Adrenal gland (tissue), 12 donors: ENCODE results near the gene HBA1. TPM values are rescaled to one million over a fixed set of nuclear protein-coding genes. Genes with fewer than 3 reads are reported as not detected.

ENCODE experiments used
- DNase-seq, 7 donors: peaks; one replicate each; pipeline ENCODE4 v3.0.0-alpha.2; 2019 to 2020
- H3K27ac ChIP-seq, 5 donors: fragments of 200-600 bp; sonication (generic) in 4 of 5; 1 replicate in 3 of 5; 2 replicates in 2 of 5; pipeline versions ENCODE4 v1.5.1 to v1.8.0; 2016 to 2020; ENCODE audit warnings: mild to moderate bottlenecking in 1 of 5
- H3K27me3 ChIP-seq: fragments of 200-600 bp; 2 replicates; pipeline ENCODE4 v1.8.0; 2021
- H3K36me3 ChIP-seq, 2 donors: fragments of 200-600 bp; replicated peaks in 1 of 2; 1 replicate in 1 of 2; 2 replicates in 1 of 2; pipeline versions ENCODE4 v1.5.1 to v1.8.0; 2018 to 2022
- H3K4me1 ChIP-seq, 2 donors: fragments of 200-600 bp; replicated peaks in 1 of 2; 1 replicate in 1 of 2; 2 replicates in 1 of 2; pipeline versions ENCODE4 v1.5.1 to v1.8.0; 2018 to 2021
- H3K4me3 ChIP-seq, 4 donors: fragments of 200-600 bp; sonication (generic) in 3 of 4; one replicate each; pipeline ENCODE4 v1.5.1; 2016 to 2018
- H3K9me3 ChIP-seq, 3 donors: fragments of 200-600 bp; sonication (generic) in 1 of 3; replicated peaks in 1 of 3; 1 replicate in 2 of 3; 2 replicates in 1 of 3; pipeline versions ENCODE4 v1.5.1 to v1.8.0; 2016 to 2021
- POLR2A ChIP-seq, 2 donors: fragments of 450-650 bp; IDR thresholded peaks; one replicate each; pipeline ENCODE4 v1.6.1; 2017; ENCODE audit warnings: antibody characterized with exemption in 2 of 2, mild to moderate bottlenecking in 2 of 2, moderate library complexity in 1 of 2
- WGBS, 4 donors: extraction: QIAGEN DNeasy Blood & Tissue Kit in 2 of 4; methylation state at CpG; one replicate each; pipeline versions ENCODE4 v1.1.5 to v1.1.7; 2013 to 2017; 5-methylcytosine and 5-hydroxymethylcytosine counted together
- intact Hi-C, 2 donors: fragments of 100-400 bp; cut with DNase I; formaldehyde crosslinking; loops; one replicate each; pipeline versions ENCODE4 v1.14.1 to v1.15.0; 2022 to 2023
- polyA plus RNA-seq, 3 donors: library from polyadenylated mRNA; stranded (reverse); fragments of 200-250 nt in 2 of 3; fragments of 350-450 nt in 1 of 3; fragmentation: Illumina TruSeq in 1 of 3; extraction: RNeasy Lipid Tissue Mini Kit (QIAGEN cat#74804) in 1 of 3; gene quantifications; one replicate each; pipeline ENCODE4 v1.2.3, GENCODE V29; 2013 to 2014
- small RNA-seq, 2 donors: library from RNA; depleted of rRNA; stranded (forward); fragments of <200 nt; gene quantifications; one replicate each; pipeline ENCODE3, GENCODE V24; 2016
- total RNA-seq, 9 donors: library from RNA; depleted of rRNA in 4 of 9; stranded (reverse); fragments of >200 nt in 4 of 9; fragments of 120-200 nt in 1 of 9; fragmentation: NEBNext Ultra II Directional in 1 of 9; extraction: Animal tissue kit (Norgen Biotek cat#: 25700) in 1 of 9; gene quantifications; one replicate each; pipeline versions ENCODE4 v1.1.0 to v1.2.4, GENCODE V29; 2013 to 2023
- TF ChIP-seq, protein P1 (sequence below), 6 experiments: fragments of 450-650 bp in 4 of 6; fragments of 200-600 bp in 2 of 6; sonication (generic) in 1 of 6; IDR thresholded peaks; 1 replicate in 5 of 6; 2 replicates in 1 of 6; pipeline versions ENCODE4 v1.5.1 to v1.8.0; 2016 to 2021; ENCODE audit warnings: antibody characterized with exemption in 6 of 6, mild to moderate bottlenecking in 2 of 6, moderate library complexity in 1 of 6
- donor health status: healthy with polysubstance abuse.
- donor health status: Bipolar disorder and iron deficiency.
- donor health status: DM: yes; HTN: yes; CAD: no.
- donor health status: DM: no; HTN: no; CAD: no.
- donor health status: DM: no; HTN: no; CAD: no.
- donor health status: DM: yes; HTN: yes; CAD: no.

HBA1 gene
- total and polyA plus RNA-seq, 12 donors: 12.7 to 742 (median 25.2) TPM; not detected in 4

DNA sequence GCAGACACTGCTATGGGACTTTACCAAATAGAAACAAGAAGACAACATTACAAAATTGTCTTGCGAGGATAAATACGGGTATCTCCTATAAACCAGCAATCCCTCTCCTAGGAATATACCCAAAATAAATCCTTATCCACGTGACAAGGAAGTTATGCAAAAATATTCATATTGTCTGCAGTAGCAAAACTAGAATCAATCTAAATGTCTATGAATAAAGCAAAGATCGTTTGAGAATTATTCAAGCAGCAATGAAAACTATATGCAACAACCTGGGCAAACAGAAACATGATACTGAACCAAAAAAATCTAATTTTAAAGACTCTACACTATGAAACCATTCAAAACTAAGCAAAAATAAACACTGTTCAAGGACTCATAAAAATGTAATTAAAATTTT, 43.5 kb downstream of the HBA1 start:
- no peak overlapping the region for H3K27ac ChIP-seq
- no peak for TF ChIP-seq POLR2A (IDR thresholded peaks at IDR 0.05)
- TF ChIP-seq, protein P1, sequence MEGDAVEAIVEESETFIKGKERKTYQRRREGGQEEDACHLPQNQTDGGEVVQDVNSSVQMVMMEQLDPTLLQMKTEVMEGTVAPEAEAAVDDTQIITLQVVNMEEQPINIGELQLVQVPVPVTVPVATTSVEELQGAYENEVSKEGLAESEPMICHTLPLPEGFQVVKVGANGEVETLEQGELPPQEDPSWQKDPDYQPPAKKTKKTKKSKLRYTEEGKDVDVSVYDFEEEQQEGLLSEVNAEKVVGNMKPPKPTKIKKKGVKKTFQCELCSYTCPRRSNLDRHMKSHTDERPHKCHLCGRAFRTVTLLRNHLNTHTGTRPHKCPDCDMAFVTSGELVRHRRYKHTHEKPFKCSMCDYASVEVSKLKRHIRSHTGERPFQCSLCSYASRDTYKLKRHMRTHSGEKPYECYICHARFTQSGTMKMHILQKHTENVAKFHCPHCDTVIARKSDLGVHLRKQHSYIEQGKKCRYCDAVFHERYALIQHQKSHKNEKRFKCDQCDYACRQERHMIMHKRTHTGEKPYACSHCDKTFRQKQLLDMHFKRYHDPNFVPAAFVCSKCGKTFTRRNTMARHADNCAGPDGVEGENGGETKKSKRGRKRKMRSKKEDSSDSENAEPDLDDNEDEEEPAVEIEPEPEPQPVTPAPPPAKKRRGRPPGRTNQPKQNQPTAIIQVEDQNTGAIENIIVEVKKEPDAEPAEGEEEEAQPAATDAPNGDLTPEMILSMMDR (IDR thresholded peaks at IDR 0.05): no peak
- no peak for DNase-seq
- H3K4me1 ChIP-seq: peaks cover 0 to 6% of the 10 kb centered on the region in 2 donors
- H3K9me3 ChIP-seq: no peaks in the 10 kb centered on the region
- H3K27me3 ChIP-seq: no peaks in the 10 kb centered on the region
- H3K4me3 ChIP-seq: no peak overlapping the region
- 69 to 82% (median 76%) methylated on average over 4 of the region's 4 CpGs for WGBS, 4 donors
- peaks cover 0 to 94% of the 10 kb centered on the region in 2 donors for H3K36me3 ChIP-seq
- intact Hi-C loops: no loop called here

Small RNA genes within 50 kb of the gene (small RNA-seq; reads per million reads assigned to genes)
- 0 reads per million in 2 donors for gene RF00019

Other genes with a start within 250 kb of the HBA1 start
- gene POLR3K, start 123.1 kb upstream of the HBA1 start, total RNA-seq: 10 to 100 TPM in 4 of 9 donors, 1 to 10 TPM in 5; 3.6 to 21.4 (median 8.9) TPM
- 10 to 100 TPM in 1 of 3 donors, 1 to 10 TPM in 2; 6.1 to 15.1 (median 8.4) TPM for gene POLR3K, start 123.1 kb upstream of the HBA1 start, polyA plus RNA-seq
- 10 to 100 TPM; 22.6 to 50.5 (median 29.6) TPM for gene SNRNP25, start 122.9 kb upstream of the HBA1 start, total RNA-seq
- 10 to 100 TPM; 35.3 to 51.1 (median 40.2) TPM for gene SNRNP25, start 122.9 kb upstream of the HBA1 start, polyA plus RNA-seq
- 10 to 100 TPM in 1 of 9 donors, 1 to 10 TPM in 8; 3.7 to 10.2 (median 6.9) TPM for gene RHBDF1, start 104.0 kb upstream of the HBA1 start, total RNA-seq
- gene RHBDF1, start 104.0 kb upstream of the HBA1 start, polyA plus RNA-seq: 10 to 100 TPM in 2 of 3 donors, 1 to 10 TPM in 1; 2.3 to 55.7 (median 47.1) TPM
- 100 to 1,000 TPM in 4 of 9 donors, 10 to 100 TPM in 5; 60.9 to 207 (median 80.2) TPM for gene MPG, start 98.5 kb upstream of the HBA1 start, total RNA-seq
- 100 to 1,000 TPM in 2 of 3 donors, 1 to 10 TPM in 1; 5.0 to 148 (median 129) TPM for gene MPG, start 98.5 kb upstream of the HBA1 start, polyA plus RNA-seq
- 10 to 100 TPM in 8 of 9 donors, 1 to 10 TPM in 1; 4.6 to 46.2 (median 31.0) TPM for gene NPRL3, start 38.0 kb upstream of the HBA1 start, total RNA-seq
- gene NPRL3, start 38.0 kb upstream of the HBA1 start, polyA plus RNA-seq: 10 to 100 TPM; 22.3 to 45.8 (median 29.1) TPM
- gene HBZ, start 24.0 kb upstream of the HBA1 start, total RNA-seq: 1 to 10 TPM in 2 of 9 donors, under 1 TPM in 1, not detected in 6; 0.61 to 1.3 (median 1.3) TPM
- not detected for gene HBZ, start 24.0 kb upstream of the HBA1 start, polyA plus RNA-seq
- gene HBM, start 10.7 kb upstream of the HBA1 start, total RNA-seq: 10 to 100 TPM in 1 of 9 donors, under 1 TPM in 2, not detected in 6; 0.53 to 30.2 (median 0.61) TPM
- gene HBM, start 10.7 kb upstream of the HBA1 start, polyA plus RNA-seq: not detected
- 1,000 to 10,000 TPM in 1 of 9 donors, 100 to 1,000 TPM in 1, 10 to 100 TPM in 3, 1 to 10 TPM in 3, not detected in 1; 1.9 to 1,723 (median 23.6) TPM for gene HBA2, start 3.8 kb upstream of the HBA1 start, total RNA-seq
- 100 to 1,000 TPM in 1 of 3 donors, 10 to 100 TPM in 1, not detected in 1; 51.7 to 113 TPM for gene HBA2, start 3.8 kb upstream of the HBA1 start, polyA plus RNA-seq
- 1 to 10 TPM in 2 of 9 donors, not detected in 7; 1.9 to 6.0 TPM for gene HBQ1, start 3.8 kb downstream of the HBA1 start, total RNA-seq
- under 1 TPM in 1 of 3 donors, not detected in 2; 0.44 TPM for gene HBQ1, start 3.8 kb downstream of the HBA1 start, polyA plus RNA-seq
- gene LUC7L, start 52.8 kb downstream of the HBA1 start, total RNA-seq: 100 to 1,000 TPM in 2 of 9 donors, 10 to 100 TPM in 7; 19.7 to 128 (median 68.6) TPM
- 100 to 1,000 TPM in 2 of 3 donors, 10 to 100 TPM in 1; 29.0 to 700 (median 372) TPM for gene LUC7L, start 52.8 kb downstream of the HBA1 start, polyA plus RNA-seq
- 100 to 1,000 TPM in 4 of 9 donors, 10 to 100 TPM in 5; 67.5 to 207 (median 99.4) TPM for gene FAM234A, start 58.1 kb downstream of the HBA1 start, total RNA-seq
- gene FAM234A, start 58.1 kb downstream of the HBA1 start, polyA plus RNA-seq: 10 to 100 TPM; 60.2 to 91.5 (median 68.2) TPM
- 10 to 100 TPM in 1 of 9 donors, 1 to 10 TPM in 7, under 1 TPM in 1; 0.83 to 51.1 (median 5.7) TPM for gene RGS11, start 99.3 kb downstream of the HBA1 start, total RNA-seq
- gene RGS11, start 99.3 kb downstream of the HBA1 start, polyA plus RNA-seq: 10 to 100 TPM in 2 of 3 donors, 1 to 10 TPM in 1; 1.4 to 98.6 (median 34.9) TPM
- gene ARHGDIG, start 103.9 kb downstream of the HBA1 start, total RNA-seq: 1 to 10 TPM in 2 of 9 donors, under 1 TPM in 4, not detected in 3; 0.23 to 2.1 (median 0.64) TPM
- gene ARHGDIG, start 103.9 kb downstream of the HBA1 start, polyA plus RNA-seq: 1 to 10 TPM in 2 of 3 donors, under 1 TPM in 1; 0.40 to 3.5 (median 1.3) TPM
- gene PDIA2, start 106.5 kb downstream of the HBA1 start, total RNA-seq: 1 to 10 TPM in 1 of 9 donors, under 1 TPM in 5, not detected in 3; 0.28 to 1.4 (median 0.58) TPM
- 1 to 10 TPM in 2 of 3 donors, not detected in 1; 2.6 to 9.7 TPM for gene PDIA2, start 106.5 kb downstream of the HBA1 start, polyA plus RNA-seq
- gene AXIN1, start 176.0 kb downstream of the HBA1 start, total RNA-seq: 10 to 100 TPM; 10.1 to 22.4 (median 19.7) TPM
- gene AXIN1, start 176.0 kb downstream of the HBA1 start, polyA plus RNA-seq: 10 to 100 TPM in 2 of 3 donors, 1 to 10 TPM in 1; 5.6 to 16.3 (median 13.8) TPM
- 100 to 1,000 TPM in 3 of 9 donors, 10 to 100 TPM in 6; 65.2 to 132 (median 77.1) TPM for gene MRPL28, start 193.9 kb downstream of the HBA1 start, total RNA-seq
- gene MRPL28, start 193.9 kb downstream of the HBA1 start, polyA plus RNA-seq: 100 to 1,000 TPM in 2 of 3 donors, 10 to 100 TPM in 1; 42.9 to 155 (median 123) TPM
- 10 to 100 TPM; 31.7 to 66.7 (median 45.0) TPM for gene PGAP6, start 205.3 kb downstream of the HBA1 start, total RNA-seq
- 10 to 100 TPM; 18.2 to 55.5 (median 39.0) TPM for gene PGAP6, start 205.3 kb downstream of the HBA1 start, polyA plus RNA-seq
- gene NME4, start 220.5 kb downstream of the HBA1 start, total RNA-seq: 100 to 1,000 TPM; 127 to 214 (median 166) TPM
- 100 to 1,000 TPM in 2 of 3 donors, 10 to 100 TPM in 1; 67.8 to 492 (median 347) TPM for gene NME4, start 220.5 kb downstream of the HBA1 start, polyA plus RNA-seq
- 10 to 100 TPM; 15.8 to 65.5 (median 36.1) TPM for gene DECR2, start 225.2 kb downstream of the HBA1 start, total RNA-seq
- 100 to 1,000 TPM in 2 of 3 donors, 1 to 10 TPM in 1; 5.9 to 143 (median 105) TPM for gene DECR2, start 225.2 kb downstream of the HBA1 start, polyA plus RNA-seq
- gene RAB11FIP3, start 249.0 kb downstream of the HBA1 start, total RNA-seq: 10 to 100 TPM; 15.6 to 53.0 (median 40.1) TPM
- gene RAB11FIP3, start 249.0 kb downstream of the HBA1 start, polyA plus RNA-seq: 10 to 100 TPM; 12.7 to 63.4 (median 44.2) TPM